ENCODE data around the gene FIG4. TPM values are rescaled to one million over a fixed set of nuclear protein-coding genes. Genes with fewer than 3 reads are reported as not detected.

Gene FIG4
- total and polyA plus RNA-seq, 2 of the 13 experiments (the other 11 are each of a cell fraction or from before 2014, with no cell fraction given) = 5.5 to 7.9 TPM

DNA sequence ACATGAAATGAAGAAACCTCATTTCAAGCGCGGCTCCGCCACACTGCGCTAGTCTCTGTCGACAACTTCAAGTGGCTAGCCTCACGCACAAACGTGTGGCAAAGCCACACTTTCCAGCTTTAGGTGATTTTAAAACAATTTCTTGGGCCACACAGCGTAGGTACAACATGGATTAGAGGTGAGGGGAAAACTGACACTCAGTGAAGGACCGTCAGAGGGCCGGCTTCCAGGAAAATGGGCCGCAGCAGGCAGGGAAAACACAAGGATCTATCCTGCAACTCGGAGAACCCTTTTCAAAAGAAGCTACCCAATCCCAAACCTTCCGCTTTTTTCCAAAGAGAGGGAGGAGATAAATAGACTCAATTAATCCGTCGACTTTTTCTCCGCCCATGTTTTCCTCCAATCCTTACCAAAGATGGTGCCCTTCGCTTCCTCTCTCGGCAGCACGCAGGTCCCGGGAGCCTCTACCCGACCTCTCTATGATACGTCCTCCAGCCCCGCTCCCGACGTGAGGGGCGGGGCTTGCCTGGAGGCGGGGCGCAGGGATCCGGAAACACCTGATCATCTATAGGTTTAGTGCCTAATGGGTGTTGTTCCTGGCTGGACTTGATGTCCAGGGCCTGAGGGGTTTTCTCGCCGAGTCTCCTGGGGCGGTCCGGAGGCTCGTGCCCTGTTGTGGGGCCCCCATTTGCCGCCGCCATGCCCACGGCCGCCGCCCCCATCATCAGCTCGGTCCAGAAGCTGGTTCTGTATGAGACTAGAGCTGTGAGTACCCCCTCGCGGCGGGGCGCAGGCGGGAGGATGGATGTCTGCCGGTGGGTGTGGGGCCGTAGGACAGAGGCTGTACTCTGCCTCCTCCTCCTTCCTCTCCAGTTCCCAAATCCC, at the start of gene FIG4, which contains the start of gene AK9 (continued):
- TF ChIP-seq, protein P1, sequence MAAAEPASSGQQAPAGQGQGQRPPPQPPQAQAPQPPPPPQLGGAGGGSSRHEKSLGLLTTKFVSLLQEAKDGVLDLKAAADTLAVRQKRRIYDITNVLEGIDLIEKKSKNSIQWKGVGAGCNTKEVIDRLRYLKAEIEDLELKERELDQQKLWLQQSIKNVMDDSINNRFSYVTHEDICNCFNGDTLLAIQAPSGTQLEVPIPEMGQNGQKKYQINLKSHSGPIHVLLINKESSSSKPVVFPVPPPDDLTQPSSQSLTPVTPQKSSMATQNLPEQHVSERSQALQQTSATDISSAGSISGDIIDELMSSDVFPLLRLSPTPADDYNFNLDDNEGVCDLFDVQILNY (CRISPR knock-in tag; conservative IDR thresholded peaks at IDR 0.05) = no peak
- TF ChIP-seq ZNF746 (CRISPR knock-in tag; IDR thresholded peaks at IDR 0.05) (0 out of 2 replicates have a peak, but pooled peaks have one; percentile 41), ZSCAN12 (CRISPR knock-in tag; IDR thresholded peaks at IDR 0.05) (no peak), CENPT (CRISPR knock-in tag; IDR thresholded peaks at IDR 0.05; ENCODE audit: low read depth) (no peak), ETV5 (CRISPR knock-in tag; IDR thresholded peaks at IDR 0.05; ENCODE audit: borderline replicate concordance) (peak; percentile 73), ZNF10 (CRISPR knock-in tag; IDR thresholded peaks at IDR 0.05; ENCODE audit: borderline replicate concordance, low read depth) (no peak), ZBTB38 (CRISPR knock-in tag; IDR thresholded peaks at IDR 0.05) (0 out of 2 replicates have a peak, but pooled peaks have one; percentile 4), ZNF790 (CRISPR knock-in tag; IDR thresholded peaks at IDR 0.05; ENCODE audit: borderline replicate concordance) (no peak), ZBTB14 (CRISPR knock-in tag; IDR thresholded peaks at IDR 0.05) (no peak), POLR2AphosphoS2 (IDR thresholded peaks at IDR 0.05; ENCODE audit: low read depth, low read length) (no peak), ZNF891 (CRISPR knock-in tag; IDR thresholded peaks at IDR 0.05) (peak; percentile 25; the same call in 1 of the 2 replicates), ZBTB20 (CRISPR knock-in tag; IDR thresholded peaks at IDR 0.05; ENCODE audit: borderline replicate concordance, low read depth) (peak; percentile 86; the same call in 1 of the 2 replicates), STAT5B (CRISPR knock-in tag; IDR thresholded peaks at IDR 0.05) (no peak), ZNF605 (CRISPR knock-in tag; IDR thresholded peaks at IDR 0.05) (peak; percentile 73; the same call in 1 of the 2 replicates), ZMYM2 (CRISPR knock-in tag; IDR thresholded peaks at IDR 0.05) (no peak), ZNF333 (CRISPR knock-in tag; IDR thresholded peaks at IDR 0.05; ENCODE audit: borderline replicate concordance) (peak; percentile 82; the same call in 1 of the 2 replicates), ZNF510 (CRISPR knock-in tag; IDR thresholded peaks at IDR 0.05; ENCODE audit: low read depth) (no peak), AHR (CRISPR knock-in tag; IDR thresholded peaks at IDR 0.05) (no peak; the same call in 1 of the 2 replicates), PRMT3 (CRISPR knock-in tag; IDR thresholded peaks at IDR 0.05; ENCODE audit: borderline replicate concordance, low read depth) (no peak), ZNF335 (CRISPR knock-in tag; IDR thresholded peaks at IDR 0.05) (no peak), RNF2 (conservative IDR thresholded peaks at IDR 0.05; ENCODE audit: low read depth) (peak; percentile 73; the same call in 1 of the 2 replicates), ZBTB8A (CRISPR knock-in tag; IDR thresholded peaks at IDR 0.05; ENCODE audit: borderline replicate concordance, low read depth) (no peak)
- TF ChIP-seq, protein P2, sequence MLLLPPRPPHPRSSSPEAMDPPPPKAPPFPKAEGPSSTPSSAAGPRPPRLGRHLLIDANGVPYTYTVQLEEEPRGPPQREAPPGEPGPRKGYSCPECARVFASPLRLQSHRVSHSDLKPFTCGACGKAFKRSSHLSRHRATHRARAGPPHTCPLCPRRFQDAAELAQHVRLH (CRISPR knock-in tag; IDR thresholded peaks at IDR 0.05; ENCODE audit: borderline replicate concordance, low read depth) = peak; percentile 56; the same call in 1 of the 2 replicates
- TF ChIP-seq, protein P3, sequence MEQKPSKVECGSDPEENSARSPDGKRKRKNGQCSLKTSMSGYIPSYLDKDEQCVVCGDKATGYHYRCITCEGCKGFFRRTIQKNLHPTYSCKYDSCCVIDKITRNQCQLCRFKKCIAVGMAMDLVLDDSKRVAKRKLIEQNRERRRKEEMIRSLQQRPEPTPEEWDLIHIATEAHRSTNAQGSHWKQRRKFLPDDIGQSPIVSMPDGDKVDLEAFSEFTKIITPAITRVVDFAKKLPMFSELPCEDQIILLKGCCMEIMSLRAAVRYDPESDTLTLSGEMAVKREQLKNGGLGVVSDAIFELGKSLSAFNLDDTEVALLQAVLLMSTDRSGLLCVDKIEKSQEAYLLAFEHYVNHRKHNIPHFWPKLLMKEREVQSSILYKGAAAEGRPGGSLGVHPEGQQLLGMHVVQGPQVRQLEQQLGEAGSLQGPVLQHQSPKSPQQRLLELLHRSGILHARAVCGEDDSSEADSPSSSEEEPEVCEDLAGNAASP (CRISPR knock-in tag; IDR thresholded peaks at IDR 0.05; ENCODE audit: borderline replicate concordance) = no peak
- TF ChIP-seq, protein P4, sequence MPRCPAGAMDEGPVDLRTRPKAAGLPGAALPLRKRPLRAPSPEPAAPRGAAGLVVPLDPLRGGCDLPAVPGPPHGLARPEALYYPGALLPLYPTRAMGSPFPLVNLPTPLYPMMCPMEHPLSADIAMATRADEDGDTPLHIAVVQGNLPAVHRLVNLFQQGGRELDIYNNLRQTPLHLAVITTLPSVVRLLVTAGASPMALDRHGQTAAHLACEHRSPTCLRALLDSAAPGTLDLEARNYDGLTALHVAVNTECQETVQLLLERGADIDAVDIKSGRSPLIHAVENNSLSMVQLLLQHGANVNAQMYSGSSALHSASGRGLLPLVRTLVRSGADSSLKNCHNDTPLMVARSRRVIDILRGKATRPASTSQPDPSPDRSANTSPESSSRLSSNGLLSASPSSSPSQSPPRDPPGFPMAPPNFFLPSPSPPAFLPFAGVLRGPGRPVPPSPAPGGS (CRISPR knock-in tag; IDR thresholded peaks at IDR 0.05) = 0 out of 2 replicates have a peak, but pooled peaks have one; percentile 27

Measured in HepG2 (cell line).